Stomach smooth muscle (tissue), 2 donors: ENCODE data around the gene ZNF878.
"Not testable (repeated sequence)": the region's sequence is repeated elsewhere in the genome, so short reads cannot be mapped to it uniquely, and the experiment has no call there.

Experiments used
- H3K27ac ChIP-seq: one replicate; pipeline ENCODE4 v1.7.0; 2013; ENCODE audit warnings: mild to moderate bottlenecking, low read length, inconsistent platforms
- H3K27me3 ChIP-seq, 2 donors: one replicate each; pipeline ENCODE4 v1.7.0; 2013; ENCODE audit warnings: low read length in 2 of 2; ENCODE audit not compliant: insufficient read depth in 2 of 2, control insufficient read depth in 1 of 2
- H3K36me3 ChIP-seq, 2 donors: one replicate each; pipeline ENCODE4 v1.7.0; 2013; ENCODE audit warnings: low read length in 2 of 2; ENCODE audit not compliant: control insufficient read depth in 2 of 2, insufficient read depth in 2 of 2
- H3K4me1 ChIP-seq: one replicate; pipeline ENCODE4 v1.7.0; 2013; ENCODE audit warnings: low read length; ENCODE audit not compliant: control insufficient read depth, insufficient read depth
- H3K4me3 ChIP-seq, 2 donors: one replicate each; pipeline ENCODE4 v1.7.0; 2013; ENCODE audit warnings: low read length in 2 of 2
- H3K9ac ChIP-seq, 2 donors: one replicate each; pipeline ENCODE4 v1.7.0; 2013; ENCODE audit warnings: low read length in 2 of 2, mild to moderate bottlenecking in 1 of 2
- H3K9me3 ChIP-seq, 2 donors: one replicate each; pipeline ENCODE4 v1.7.0; 2013; ENCODE audit warnings: low read length in 2 of 2; ENCODE audit not compliant: control insufficient read depth in 2 of 2
- donor health status: healthy.
- donor health status: Pancreatic carcinoma.

The ZNF878 gene

GRCh38 chr19:12076331-12076730, 23.6 kb upstream of the ZNF878 start:
- peak overlapping the region in 1 of 2 donors; percentile 40 for H3K4me3 ChIP-seq
- not testable (repeated sequence) for H3K4me1 ChIP-seq, H3K27ac ChIP-seq, H3K9ac ChIP-seq, H3K27me3 ChIP-seq
- peaks cover 44 to 45% of the 10 kb centered on the region in 2 donors for H3K36me3 ChIP-seq
- H3K9me3 ChIP-seq, result peaks cover 52 to 73% of the 10 kb centered on the region in 2 donors

- peak overlapping the region in 1 of 2 donors; percentile 40 for H3K4me3 ChIP-seq
- peaks cover 52 to 76% of the 10 kb centered on the region in 2 donors for H3K9me3 ChIP-seq
- no peaks in the 10 kb centered on the region for H3K4me1 ChIP-seq
- H3K27ac ChIP-seq, result no peak overlapping the region
- H3K36me3 ChIP-seq, result peaks cover 45 to 46% of the 10 kb centered on the region in 2 donors
- no peak overlapping the region for H3K9ac ChIP-seq
- H3K27me3 ChIP-seq, result no peaks in the 10 kb centered on the region
Measured at GRCh38 chr19:12075538-12076139, 22.9 kb upstream of the ZNF878 start.

- peaks cover 0 to 3% of the 10 kb centered on the region in 2 donors for H3K36me3 ChIP-seq
- H3K27ac ChIP-seq, result peak within 1 kb of the TSS; percentile 96
- peaks cover 12% of the 10 kb centered on the region for H3K4me1 ChIP-seq
- H3K27me3 ChIP-seq, result no peaks in the 10 kb centered on the region
- H3K4me3 ChIP-seq, result peak within 1 kb of the TSS; percentile 85 to 93
- H3K9me3 ChIP-seq, result peaks cover 0 to 3% of the 10 kb centered on the region in 2 donors
- peak within 1 kb of the TSS; percentile 86 to 99 for H3K9ac ChIP-seq
Measured at GRCh38 chr19:12064590-12065538, 12.1 kb upstream of the ZNF878 start, which contains the start of gene ZNF844. Gene ZNF844, plus strand, starts transcription at chr19:12064731. Its CDS starts 143 bp downstream, at chr19:12064874.

GRCh38 chr19:12055784-12056183, 3.0 kb upstream of the ZNF878 start:
- Histone ChIP-seq H3K4me3 (no peak overlapping the region), H3K36me3 (no peaks in the 10 kb centered on the region)

GRCh38 chr19:12052091-12052496, 667 bp downstream of the ZNF878 start:
- H3K4me1 ChIP-seq, result peaks cover 9% of the 10 kb centered on the region

More at GRCh38 chr19:12055784-12056183, 3.0 kb upstream of the ZNF878 start:
- Histone ChIP-seq H3K27ac (no peak overlapping the region), H3K27me3 (no peaks in the 10 kb centered on the region), H3K9ac (no peak overlapping the region), H3K9me3 (no peaks in the 10 kb centered on the region), H3K4me1 (peaks cover 14% of the 10 kb centered on the region)

GRCh38 chr19:12047868-12048267, 4.9 kb downstream of the ZNF878 start:
- Histone ChIP-seq H3K4me3 (no peak overlapping the region), H3K36me3 (no peaks in the 10 kb centered on the region)

More at GRCh38 chr19:12052091-12052496, 667 bp downstream of the ZNF878 start:
- Histone ChIP-seq H3K9me3 (no peaks in the 10 kb centered on the region), H3K9ac (peak overlapping the region; percentile 60 to 75), H3K36me3 (no peaks in the 10 kb centered on the region), H3K4me3 (peak overlapping the region; percentile 57 to 87), H3K27ac (no peak overlapping the region), H3K27me3 (no peaks in the 10 kb centered on the region)

GRCh38 chr19:12043752-12044422, 8.9 kb downstream of the ZNF878 start:
- no peak overlapping the region for H3K4me3 ChIP-seq
- peaks cover 6 to 15% of the 10 kb centered on the region in 2 donors for H3K9me3 ChIP-seq
- H3K36me3 ChIP-seq, result no peaks in the 10 kb centered on the region
- no peak overlapping the region for H3K9ac ChIP-seq
- no peaks in the 10 kb centered on the region for H3K4me1 ChIP-seq
- no peaks in the 10 kb centered on the region for H3K27me3 ChIP-seq
- no peak overlapping the region for H3K27ac ChIP-seq

More at GRCh38 chr19:12047868-12048267, 4.9 kb downstream of the ZNF878 start:
- H3K4me1 ChIP-seq, result peaks cover 9% of the 10 kb centered on the region
- no peak overlapping the region for H3K9ac ChIP-seq
- H3K27ac ChIP-seq, result no peak overlapping the region
- no peaks in the 10 kb centered on the region for H3K27me3 ChIP-seq
- H3K9me3 ChIP-seq, result peaks cover 6 to 15% of the 10 kb centered on the region in 2 donors

- no peak overlapping the region for H3K27ac ChIP-seq
- peaks cover 6 to 15% of the 10 kb centered on the region in 2 donors for H3K9me3 ChIP-seq
- H3K27me3 ChIP-seq, result no peaks in the 10 kb centered on the region
- H3K36me3 ChIP-seq, result no peaks in the 10 kb centered on the region
- no peak overlapping the region for H3K9ac ChIP-seq
- H3K4me1 ChIP-seq, result no peaks in the 10 kb centered on the region
- H3K4me3 ChIP-seq, result no peak overlapping the region
Measured at GRCh38 chr19:12042893-12043292, 9.9 kb downstream of the ZNF878 start.

GRCh38 chr19:12035220-12036172, 17.3 kb downstream of the ZNF878 start, which contains the start of gene ZNF433:
Gene ZNF433, minus strand, starts transcription at chr19:12035679. Its CDS starts 140 bp downstream, at chr19:12035539.
- peak within 1 kb of the TSS; percentile 69 to 93 for H3K4me3 ChIP-seq
- peak within 1 kb of the TSS; percentile 88 for H3K27ac ChIP-seq
- peak within 1 kb of the TSS; percentile 96 to 97 for H3K9ac ChIP-seq
- peaks cover 16% of the 10 kb centered on the region for H3K4me1 ChIP-seq
- no peaks in the 10 kb centered on the region for H3K36me3 ChIP-seq
- H3K9me3 ChIP-seq, result no peaks in the 10 kb centered on the region
- no peaks in the 10 kb centered on the region for H3K27me3 ChIP-seq
